ENCODE results near the gene PNCK.

The PNCK gene

DNA sequence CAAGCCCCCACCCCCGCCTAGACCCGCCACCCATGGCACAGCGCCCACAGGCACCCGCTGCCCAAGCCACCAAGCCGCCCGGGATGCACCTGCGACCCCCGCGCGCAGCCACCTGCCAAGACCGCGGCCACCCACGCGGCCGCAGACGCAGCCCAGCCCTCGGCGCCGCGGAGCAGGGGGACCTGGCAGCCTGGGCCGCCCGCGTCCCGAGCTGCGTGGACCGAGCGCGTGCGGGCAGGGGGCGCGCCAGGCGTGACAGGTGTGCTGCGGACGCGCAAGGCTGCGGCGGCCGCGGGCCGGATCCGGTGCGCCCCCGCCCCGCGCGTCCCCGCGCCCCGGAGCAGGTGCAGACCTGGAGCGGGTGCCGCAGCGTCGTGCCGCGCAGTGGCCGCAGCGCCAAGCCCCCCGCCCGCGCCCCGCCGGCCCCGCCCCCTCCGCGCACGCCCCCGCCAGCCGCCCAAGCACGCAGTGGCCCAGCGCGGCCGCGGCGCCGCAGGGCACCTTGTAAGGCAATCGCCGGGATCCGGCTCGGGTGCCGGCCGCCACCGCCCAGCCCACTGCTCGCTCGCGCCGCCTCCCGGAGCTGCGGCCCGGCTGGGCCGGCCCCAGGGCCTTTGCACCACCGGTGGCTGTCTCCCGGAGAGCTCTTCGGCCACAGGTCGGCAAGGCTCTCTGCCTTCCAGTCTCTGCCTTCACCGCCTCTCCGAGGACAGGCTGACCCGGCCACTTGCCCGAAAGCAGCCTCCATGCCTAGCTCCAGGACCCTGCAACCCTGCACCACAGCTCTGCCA lies at the start of gene PNCK:
Gene PNCK (minus strand): TSS at position 386 of the 791 bp plus-strand sequence. CDS start 737 bp downstream, outside the sequence.
- no peak within 1 kb of the TSS for H3K4me3 ChIP-seq (ENCODE audit: control insufficient read depth, low read depth, low read length)
- TF ChIP-seq, protein P1, sequence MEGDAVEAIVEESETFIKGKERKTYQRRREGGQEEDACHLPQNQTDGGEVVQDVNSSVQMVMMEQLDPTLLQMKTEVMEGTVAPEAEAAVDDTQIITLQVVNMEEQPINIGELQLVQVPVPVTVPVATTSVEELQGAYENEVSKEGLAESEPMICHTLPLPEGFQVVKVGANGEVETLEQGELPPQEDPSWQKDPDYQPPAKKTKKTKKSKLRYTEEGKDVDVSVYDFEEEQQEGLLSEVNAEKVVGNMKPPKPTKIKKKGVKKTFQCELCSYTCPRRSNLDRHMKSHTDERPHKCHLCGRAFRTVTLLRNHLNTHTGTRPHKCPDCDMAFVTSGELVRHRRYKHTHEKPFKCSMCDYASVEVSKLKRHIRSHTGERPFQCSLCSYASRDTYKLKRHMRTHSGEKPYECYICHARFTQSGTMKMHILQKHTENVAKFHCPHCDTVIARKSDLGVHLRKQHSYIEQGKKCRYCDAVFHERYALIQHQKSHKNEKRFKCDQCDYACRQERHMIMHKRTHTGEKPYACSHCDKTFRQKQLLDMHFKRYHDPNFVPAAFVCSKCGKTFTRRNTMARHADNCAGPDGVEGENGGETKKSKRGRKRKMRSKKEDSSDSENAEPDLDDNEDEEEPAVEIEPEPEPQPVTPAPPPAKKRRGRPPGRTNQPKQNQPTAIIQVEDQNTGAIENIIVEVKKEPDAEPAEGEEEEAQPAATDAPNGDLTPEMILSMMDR (IDR thresholded peaks at IDR 0.05; ENCODE audit: control insufficient read depth, insufficient read depth, low read depth, low read length, missing control alignments), result no peak
- no peak for DNase-seq (ENCODE audit: low read depth)

GRCh38 chrX:153722704-153723350 lies 49.2 kb upstream of the PNCK start:
- DNase-seq (ENCODE audit: low read depth), result no peak
- TF ChIP-seq, protein P1 (IDR thresholded peaks at IDR 0.05; ENCODE audit: control insufficient read depth, insufficient read depth, low read depth, low read length, missing control alignments), result no peak
- H3K4me3 ChIP-seq (ENCODE audit: control insufficient read depth, low read depth, low read length), result peak overlapping the region; percentile 56

DNA sequence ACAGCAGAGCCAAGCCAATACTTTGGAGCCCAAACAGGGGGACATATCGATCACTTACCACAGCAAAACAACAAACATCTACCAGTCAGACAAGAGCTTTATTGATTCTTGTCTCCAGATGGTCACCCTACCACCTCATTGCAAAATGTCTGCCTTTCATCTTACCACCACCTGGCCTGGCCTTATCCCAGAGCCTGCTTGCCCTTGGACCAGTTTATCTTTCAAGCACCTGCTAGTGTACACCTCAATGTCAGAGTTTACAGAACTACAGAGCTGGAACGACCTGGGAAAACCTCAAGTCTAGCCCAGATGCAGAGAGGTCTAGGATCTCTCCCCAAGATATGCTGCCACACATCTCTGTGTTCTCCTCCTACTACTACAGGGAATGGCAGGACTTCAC lies 46.1 kb upstream of the PNCK start:
- no peak overlapping the region for H3K4me3 ChIP-seq (ENCODE audit: control insufficient read depth, low read depth, low read length)
- DNase-seq (ENCODE audit: low read depth), result no peak
- TF ChIP-seq, protein P1 (IDR thresholded peaks at IDR 0.05; ENCODE audit: control insufficient read depth, insufficient read depth, low read depth, low read length, missing control alignments), result no peak

GRCh38 chrX:153719238-153719637 lies 45.6 kb upstream of the PNCK start:
- no peak overlapping the region for H3K4me3 ChIP-seq (ENCODE audit: control insufficient read depth, low read depth, low read length)
- TF ChIP-seq, protein P1 (IDR thresholded peaks at IDR 0.05; ENCODE audit: control insufficient read depth, insufficient read depth, low read depth, low read length, missing control alignments), result no peak
- DNase-seq (ENCODE audit: low read depth), result no peak

DNA sequence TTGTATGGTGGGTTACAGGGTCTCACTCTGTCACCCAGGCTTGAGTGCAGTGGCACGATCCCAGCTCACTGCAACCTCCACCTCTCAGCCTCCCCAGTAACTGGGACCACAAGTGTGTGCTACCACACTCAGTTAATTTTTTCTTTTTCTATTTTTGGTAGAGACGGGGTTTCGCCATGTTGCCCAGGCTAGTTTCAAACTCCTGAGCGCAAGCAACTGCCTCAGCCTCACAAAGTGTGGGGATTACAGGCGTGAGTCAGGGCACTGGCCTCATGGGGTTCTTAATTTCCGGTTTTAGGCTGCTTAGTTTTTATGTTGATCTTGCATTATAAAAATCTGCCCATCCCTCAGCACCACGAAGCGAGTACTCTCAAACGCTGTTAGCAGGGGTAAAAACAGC lies 43.8 kb upstream of the PNCK start:
- DNase-seq (ENCODE audit: low read depth), result no peak
- TF ChIP-seq, protein P1 (IDR thresholded peaks at IDR 0.05; ENCODE audit: control insufficient read depth, insufficient read depth, low read depth, low read length, missing control alignments), result no peak
- H3K4me3 ChIP-seq (ENCODE audit: control insufficient read depth, low read depth, low read length), result no peak overlapping the region

DNA sequence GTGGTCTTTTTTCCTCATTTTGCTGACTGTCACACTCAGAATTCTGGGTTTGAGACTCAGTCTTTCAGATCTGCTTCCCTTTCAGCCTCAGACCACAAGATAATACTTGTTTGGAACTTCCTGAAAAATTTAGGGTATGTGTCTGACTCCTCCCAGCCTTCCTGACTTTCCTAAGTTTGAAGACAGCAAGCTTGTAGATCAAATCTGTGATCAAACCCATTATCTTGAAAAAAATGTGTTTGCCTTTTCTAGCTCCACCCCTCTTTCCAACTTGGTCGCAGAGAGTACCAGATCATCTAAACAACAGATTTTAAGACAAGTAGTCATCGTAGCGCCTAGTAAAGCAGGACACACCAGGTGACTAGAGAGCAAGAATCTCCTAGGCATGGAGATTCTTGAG lies 40.6 kb upstream of the PNCK start:
- H3K4me3 ChIP-seq (ENCODE audit: control insufficient read depth, low read depth, low read length), result no peak overlapping the region
- no peak for DNase-seq (ENCODE audit: low read depth)
- TF ChIP-seq, protein P1 (IDR thresholded peaks at IDR 0.05; ENCODE audit: control insufficient read depth, insufficient read depth, low read depth, low read length, missing control alignments), result no peak
